Activated CD8-positive, alpha-beta memory T cell treated with anti-CD3 and anti-CD28 coated beads, Interleukin-2, amount 50 U/mL, for 1 hour (primary cell): ENCODE measurements around the gene NT5M.

Experiments
- DNase-seq: peaks from one replicate; pipeline ENCODE4 v3.0.0-alpha.2; 2020; ENCODE audit errors: extremely low read depth

NT5M gene

DNA sequence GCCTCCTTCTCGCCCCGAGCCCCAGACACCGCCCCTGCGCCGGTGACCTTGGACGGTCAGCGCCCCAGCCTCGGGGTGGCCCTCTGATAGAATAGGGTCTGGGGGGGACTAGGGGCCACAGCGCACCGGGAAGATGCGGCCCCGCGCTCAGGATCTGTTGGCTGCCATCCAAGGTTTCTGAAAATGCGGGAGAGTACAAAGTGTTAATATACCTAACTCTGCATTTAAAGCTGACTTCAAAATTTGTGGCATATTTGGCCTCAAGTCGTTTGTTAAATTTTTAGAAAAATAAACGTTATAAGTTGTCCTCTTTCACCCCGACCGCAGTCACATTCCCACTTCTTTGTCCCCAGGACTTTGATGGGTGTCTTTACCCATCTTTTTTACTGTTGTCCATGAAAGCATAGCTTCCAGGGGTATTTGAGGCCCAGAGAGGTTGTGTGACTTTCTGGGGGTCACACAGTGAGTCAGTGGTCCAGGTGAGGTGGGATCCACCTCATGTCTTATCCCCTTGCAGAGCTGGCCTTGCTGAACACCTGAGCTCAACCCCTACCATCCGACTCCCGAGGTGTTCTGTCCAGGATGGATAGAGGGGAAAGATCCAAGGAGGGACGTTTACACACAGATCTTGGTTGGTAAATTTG, 796 bp downstream of the NT5M start:
- DNase-seq = no peak

DNA sequence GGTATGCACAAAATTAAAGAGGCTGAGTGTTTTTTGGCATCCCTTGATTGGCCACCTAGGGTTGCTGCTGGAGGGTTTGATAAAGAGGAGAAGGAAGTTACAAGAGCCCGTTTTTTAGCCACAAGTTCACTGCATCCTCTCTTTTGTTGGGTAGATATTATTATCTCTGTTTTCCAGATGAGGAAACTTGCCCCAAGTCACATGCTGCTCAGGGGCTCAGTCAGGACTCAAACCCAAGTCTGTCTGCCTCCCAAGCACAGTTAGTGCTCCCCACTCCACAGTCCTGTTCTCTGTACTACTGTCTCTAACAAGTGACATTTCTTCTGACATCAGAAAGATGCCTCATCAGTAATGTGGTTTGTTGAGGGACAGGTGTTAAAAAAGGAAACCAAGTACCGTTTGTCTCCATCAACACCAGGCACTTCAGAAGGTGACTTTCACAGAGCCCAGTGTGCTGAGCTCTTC, 1.4 kb downstream of the NT5M start:
- no peak for DNase-seq

DNA sequence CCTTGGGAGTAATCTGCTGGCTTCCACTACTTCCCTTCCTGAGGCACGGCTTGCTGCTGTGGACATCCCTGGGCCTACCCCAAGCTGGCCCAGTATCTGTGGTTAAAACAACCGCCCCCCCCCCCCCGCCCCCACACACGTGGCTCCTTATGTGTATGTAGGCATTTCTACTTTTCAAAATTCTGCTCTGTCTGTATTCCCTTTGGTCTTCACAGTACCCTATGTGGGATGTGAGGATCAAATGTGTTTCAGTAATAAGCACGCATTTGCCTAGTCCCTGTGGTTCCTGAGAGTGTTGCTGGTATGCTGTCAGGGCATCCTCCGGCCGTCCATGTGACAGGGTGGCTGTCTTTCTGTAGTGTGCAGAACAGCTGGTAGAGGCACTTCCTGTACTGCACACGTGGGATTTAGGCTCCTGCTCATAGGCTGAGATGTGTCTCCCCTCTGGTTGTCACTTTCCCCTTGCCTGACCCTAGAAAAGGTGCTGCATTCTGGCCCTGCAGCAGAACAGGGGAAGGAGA, 2.2 kb downstream of the NT5M start:
- DNase-seq = no peak

DNA sequence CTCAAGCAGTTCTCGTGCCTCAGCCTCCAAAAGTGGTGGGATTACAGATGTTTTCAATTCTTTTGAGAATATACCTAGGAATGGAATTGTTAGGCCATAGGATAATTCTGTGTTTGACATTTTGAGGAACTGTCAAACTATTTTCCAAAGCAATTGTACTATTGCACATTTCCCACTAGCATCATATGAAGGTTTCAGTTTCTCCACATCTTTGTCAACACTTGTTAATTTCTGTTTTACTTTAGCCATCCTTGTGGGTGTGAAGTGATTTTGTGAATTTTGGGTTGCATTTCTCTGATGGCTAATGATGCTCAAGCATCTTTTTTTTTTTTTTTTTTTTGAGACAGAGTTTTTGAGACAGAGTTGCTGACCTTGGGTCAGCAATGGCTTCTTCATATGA, 6.2 kb downstream of the NT5M start:
- no peak for DNase-seq

DNA sequence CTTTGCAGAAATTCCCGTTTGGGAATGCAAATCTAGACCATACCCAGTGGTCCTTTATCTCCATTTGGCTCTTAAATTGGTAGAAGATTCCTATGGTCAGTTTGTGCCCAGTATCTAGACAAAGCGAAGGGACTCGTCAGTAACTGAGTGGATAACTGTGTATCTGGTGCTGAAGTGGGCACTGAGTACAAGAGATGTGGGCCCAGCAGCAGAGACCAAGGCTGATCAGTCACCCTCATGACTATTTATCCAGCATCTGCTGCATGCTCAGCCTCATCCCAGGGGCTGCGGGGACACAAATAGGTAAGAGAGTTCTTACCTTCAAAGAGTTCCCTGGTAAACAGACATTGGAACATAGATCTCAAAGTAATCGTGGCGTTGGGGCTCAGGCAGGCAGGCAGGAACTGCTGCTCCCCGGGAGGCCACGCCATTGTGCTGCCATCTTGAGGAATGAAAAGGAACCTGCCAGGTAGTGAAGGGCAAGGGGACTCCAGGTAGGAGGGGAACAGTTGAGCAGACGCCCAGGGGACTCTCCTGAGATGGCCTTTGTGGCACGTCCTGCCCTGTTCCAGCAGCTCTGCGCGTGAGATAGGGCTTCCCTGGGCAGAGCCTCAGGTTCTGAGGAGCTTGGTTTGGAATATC, 10.3 kb downstream of the NT5M start:
- DNase-seq = peak; percentile 47

DNA sequence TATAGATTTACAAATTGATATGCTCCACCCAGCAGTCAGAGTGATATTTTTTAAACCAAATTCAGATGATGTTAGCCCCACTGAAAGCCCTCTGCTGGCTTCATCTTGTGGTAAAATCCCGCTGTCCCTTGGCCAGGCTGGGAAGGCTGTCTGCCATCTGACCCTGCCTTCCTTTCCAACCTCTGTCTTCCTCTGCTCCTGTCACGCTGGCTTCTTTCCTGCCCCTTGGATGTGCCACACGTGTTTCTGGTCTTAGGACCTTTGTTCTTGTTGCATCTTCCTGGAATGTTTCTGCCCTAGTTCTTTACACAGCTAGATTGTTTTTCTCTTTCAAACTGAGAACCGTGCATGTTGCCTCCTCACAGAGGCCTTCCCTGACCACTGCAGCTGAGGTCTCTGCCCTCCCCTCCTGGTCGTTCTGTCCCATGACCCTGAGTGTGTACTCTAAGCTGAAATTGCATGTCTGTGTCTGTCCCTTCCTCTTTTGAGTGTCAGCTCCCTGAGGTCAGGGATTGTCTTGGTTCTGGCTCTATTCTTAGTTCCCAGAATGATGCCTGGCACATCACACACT, 11.4 kb downstream of the NT5M start:
- DNase-seq = no peak

DNA sequence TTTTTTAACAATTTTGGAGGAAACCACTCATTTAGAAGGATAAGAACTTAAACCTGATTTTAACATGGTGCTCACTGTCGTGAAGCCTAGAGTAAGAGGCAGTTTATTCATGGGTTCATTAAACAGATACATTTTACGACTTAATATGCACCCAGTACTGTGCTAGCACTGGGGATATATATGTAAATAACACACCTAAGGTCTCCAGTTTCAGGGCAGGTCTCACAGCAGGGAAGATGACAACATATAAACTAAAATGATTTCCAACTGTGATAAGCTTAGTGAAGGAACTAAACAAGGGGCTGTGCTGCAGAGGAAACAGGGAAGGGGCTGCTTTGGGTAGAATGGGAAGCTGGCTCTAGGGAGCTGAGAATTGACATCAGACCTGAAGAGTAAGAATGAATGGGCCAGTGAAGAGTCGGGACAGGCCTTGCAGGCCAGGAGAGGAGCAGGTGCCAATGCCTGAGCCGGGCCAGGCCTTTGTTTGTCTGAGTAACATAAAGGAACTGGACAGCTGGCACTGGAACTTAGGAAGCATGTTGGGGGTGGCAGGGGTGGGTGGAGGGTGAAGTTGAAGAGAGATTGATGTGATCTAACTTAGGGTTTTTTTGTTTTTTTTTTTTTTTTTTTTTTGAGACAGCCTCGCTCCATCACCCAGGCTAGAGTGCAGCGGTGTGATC, 12.1 kb downstream of the NT5M start:
- no peak for DNase-seq

DNA sequence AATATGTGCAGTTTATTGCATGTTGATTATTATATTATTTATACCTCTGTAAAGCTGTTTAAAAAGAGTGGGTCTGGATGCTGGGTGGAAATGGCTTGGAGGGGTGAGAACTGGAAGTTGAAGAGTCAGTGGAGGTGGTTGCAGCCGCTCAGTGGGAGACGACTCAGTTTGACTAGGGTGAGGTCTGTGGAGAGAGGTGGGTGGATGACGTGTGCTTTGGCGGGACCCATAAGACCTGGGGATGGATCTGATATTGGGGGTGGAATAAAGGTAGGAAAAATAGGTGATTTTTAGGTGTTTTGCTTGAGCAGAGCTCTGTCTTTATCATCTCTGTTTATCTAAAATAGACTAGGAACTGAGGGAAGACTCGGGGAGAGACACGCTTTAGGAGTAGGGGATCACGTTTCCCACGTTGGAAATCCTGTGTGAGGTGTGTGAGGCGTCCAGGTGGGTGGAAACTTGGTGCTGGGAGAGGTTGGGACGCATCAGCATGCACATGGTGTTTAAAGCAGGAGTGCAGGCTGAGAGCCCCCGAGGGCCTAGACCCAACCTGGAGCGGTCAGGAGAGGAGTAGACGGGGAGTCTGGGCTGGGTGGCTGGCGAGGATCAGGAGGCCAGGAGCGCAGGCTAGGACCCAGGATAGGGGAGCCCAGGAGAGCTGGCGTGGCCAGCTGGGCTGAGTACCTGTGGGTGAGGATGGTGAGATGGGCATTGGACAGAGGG, 17.2 kb downstream of the NT5M start:
- DNase-seq = no peak

DNA sequence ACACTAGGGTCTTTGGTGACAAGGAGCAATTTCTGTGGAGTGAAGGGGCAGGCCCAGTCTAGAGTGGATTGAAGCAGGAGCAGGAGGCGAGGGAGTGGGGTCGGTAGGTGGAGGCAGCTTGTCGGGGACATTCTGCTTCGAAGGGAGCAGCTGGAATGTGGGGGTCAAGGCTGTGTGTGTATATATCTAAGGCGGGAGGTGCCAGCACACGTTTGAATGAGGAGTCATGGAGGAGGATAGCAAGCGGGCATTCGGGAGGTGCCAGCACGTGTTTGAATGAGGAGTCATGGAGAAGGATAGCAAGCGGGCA, 17.7 kb downstream of the NT5M start:
- no peak for DNase-seq

DNA sequence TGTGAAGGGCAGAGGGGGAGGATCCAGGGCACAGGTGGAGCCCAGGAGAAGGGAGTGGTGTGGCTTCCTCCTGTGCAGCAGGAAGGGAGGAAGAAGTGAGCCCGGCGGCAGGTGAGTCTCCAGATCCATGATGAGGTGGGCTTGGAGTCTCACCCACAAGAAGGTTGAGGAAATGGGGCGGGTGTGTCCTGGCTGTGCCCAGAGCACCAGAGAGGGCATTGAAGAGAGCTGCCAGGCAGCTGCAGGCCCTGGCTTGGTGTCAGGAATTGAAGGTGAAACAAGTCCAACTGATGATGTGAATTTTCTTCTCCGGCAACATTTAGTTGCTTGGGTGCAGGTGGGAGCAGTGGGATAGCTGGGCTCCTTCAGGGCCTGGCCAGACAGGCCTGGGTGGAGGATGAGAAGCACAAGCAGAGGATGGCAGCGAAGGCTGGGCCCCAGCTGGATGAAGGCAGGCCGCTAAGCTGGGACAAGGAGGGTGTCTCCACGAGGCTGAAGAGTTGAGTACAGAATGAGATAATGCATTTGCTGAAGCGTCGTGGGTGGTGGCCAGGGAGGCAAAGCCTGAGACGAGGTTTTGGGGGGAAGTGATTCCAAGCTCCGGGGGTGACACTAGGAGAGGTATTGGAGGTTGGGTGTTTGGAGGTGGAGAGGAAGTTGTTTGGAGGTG, 18.3 kb downstream of the NT5M start:
- no peak for DNase-seq

DNA sequence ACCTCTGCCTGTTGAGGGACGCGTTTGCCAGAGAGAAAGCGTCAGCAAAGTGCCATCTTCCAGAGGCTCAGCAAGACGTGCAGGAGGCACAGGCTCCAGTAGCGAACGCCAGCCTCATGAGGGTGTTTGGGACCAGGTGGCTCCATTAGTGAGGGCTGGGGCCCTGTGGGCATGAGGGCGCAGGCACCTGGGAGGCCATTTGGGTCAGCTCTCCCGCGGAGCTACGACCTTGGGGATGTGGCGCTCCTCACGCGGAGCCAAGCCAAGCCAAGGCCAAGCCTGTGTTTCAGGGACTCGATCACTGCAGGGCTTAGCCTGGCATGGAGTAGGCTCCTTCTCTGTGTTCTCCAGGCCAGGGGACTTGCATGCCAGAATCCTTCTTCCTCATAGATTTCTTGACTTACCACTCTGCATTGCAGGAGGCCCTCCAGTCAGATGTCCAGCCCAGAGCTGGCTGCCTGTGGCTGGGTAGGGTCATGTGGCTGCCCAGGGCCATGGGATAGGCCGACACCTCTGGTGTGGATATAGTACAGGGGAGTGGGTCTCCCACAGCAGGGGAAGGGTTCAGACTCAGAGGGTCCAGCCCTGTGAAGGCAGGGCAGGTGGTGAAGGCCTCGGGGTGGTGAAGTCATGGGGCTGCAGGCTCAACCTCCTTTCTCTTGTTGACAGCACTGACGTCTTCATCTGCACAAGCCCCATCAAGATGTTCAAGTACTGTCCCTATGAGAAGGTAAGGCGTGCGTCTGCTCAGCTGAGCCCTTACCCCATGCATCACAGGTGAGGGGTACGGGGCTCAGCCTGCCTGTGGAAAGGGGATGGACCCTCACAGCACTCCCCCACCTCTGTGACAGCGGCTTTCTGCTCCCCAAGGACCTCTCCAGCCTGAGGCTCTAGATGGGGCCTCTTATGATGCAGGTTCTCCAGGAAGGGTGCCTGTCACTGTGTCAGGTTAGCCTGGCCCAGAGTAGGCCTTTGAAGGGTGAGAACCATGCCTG, 19.6 kb downstream of the NT5M start:
- no peak for DNase-seq

DNA sequence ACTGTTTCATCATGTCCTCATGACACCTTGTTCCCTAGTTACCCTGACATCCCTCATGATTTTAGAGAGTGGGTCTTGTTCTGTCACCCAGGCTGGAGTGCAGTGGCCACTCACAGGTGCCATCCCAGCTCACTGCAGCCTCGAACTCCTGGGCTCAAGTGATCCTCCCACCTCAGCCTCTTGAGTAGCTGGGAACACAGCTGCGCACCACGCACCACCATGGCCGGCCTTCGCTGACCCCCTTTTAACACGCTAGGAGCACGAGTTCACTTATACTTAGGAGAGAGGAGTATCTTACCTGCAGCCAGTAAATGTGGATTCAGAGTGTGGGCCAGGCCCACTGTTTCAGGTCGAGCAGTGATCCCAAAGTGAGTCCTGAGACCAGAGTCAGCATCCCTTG, 21.4 kb downstream of the NT5M start:
- no peak for DNase-seq

DNA sequence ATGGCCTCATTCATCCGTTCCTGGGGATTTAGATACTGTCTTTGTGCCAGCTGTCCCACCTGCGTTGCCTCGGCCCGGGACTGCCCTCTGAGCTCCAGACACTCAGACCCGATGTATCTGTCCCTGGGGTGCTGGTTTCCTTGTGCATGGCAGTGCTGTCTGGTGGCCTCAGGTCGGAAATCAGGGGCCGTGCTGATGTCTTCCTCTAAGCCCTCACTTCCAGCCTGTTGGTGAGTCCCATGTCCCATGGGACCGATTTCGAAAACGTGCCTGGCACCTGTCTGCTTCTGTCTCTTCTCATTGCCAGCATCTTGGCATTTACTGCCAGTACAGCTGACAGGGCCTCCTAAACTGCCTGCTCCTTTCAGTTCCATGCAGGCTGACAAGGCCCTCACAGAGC, 22.1 kb downstream of the NT5M start:
- no peak for DNase-seq

DNA sequence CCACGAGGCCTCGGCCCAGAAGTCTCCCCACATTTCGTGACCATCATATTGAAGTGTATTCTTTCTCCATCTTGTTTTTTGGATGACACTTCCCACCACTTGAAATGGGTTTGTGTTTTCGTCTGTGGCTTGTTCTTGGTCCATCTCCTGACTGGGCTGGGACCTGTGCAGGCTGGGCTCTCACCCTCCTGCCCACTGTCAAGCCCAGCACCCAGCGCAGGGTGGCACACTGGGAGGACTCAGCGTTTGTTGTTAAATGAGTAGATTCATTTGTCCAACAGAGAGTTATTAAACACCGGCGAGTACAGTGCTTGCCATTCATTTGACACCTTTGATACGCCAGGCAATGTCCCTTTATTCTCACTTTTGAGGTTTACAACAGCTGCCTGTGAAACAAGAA, 22.6 kb downstream of the NT5M start:
- no peak for DNase-seq

DNA sequence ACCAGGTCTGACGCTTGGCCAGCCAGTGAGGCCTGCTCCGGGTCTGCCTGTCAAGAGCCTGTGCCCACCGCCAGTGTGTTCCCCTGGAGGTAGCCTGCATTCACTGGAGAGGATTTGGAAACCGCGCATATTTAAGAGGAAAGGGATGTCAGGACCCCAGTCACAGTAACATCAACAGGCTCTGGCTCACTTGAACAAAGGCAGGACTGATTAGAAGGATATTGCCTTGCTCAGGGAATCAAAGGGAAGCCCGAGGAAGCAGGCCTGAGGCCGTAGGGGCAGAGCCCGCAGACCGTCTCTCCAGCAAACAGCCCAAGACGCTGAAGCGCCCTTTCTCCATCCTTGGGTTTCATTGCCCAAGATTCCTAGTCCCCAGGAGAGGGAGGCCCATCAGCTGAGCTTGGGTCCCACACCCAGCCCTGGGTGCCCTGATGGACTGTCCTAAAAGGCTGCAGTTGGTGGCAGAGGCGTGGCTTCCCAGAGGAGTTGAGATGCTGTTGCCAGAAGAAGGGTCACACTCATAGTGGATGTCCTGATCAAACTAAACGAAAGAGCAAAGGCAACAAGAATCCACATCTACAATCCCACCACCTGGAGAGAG, 23.2 kb downstream of the NT5M start:
- DNase-seq = no peak

DNA sequence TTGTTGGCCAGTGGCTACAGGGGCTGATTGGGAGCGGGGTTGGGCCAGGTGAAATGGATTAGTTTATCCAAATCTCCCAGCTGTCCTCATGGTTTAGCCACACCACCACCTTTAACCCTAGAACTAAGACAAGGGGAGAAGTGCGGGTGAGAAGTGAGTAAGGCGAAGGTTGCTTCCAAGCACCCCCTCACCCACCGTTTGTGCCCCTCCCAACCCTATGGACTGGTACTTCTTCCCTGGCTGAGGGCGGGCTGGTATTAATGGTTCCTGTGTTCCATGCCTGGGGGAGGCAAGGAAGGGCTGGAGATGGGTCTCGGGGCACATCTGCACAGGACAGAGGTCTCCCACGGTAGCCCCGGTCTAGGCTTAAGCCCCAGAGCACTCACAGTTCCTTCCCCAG, 25.1 kb downstream of the NT5M start:
- DNase-seq = no peak

DNA sequence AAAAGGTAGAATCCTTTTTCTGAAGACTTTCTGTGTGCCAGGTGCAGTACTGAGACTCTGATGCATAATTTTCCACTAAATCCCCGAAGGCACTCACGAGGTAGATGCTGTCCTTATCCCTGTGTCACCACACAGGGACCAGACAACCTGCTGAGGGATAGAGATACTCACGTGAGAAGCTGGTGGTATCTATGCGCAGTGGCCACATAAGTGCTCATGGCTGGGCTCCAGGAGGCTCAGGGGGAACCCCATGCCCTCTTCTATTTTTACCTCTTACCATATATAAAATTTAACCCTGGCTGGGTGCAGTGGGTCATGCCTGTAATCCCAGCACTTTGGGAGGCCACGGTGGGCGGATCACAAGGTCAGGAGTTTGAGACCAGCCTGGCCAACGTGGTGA, 38.3 kb downstream of the NT5M start:
- DNase-seq = no peak

DNA sequence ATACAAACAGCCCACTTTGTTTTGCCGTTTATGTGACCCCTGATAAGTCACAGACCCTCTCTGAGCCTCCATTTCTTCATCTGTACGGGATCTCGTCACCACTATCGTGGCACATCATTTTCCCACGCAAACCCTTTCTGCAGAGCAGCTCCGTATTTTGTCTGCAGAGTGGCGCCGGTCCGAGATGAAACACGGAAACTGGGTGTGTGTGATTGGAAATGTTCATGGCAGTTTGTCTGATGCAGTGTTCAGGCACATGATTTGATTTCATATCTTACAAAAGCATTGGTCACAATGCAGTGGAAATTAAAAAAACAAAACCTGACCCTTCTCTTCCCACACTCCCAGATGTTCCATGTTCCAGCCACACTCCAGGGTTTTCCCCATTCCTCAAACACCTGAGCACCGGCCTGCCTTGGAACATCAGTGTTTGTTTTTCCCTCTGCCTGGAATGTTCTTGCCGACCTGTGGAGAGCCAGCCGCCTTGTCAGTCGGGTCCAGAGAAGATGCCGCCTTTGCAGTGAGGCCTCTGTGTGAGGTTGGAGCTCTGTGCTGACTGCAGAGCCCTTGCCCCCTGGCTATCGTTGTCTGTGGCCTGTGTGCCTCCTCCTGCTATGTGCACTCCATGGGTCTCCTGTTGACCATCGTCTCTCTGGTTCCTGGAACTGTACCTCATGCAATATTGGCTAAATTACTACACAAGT, 39.2 kb downstream of the NT5M start:
- no peak for DNase-seq

DNA sequence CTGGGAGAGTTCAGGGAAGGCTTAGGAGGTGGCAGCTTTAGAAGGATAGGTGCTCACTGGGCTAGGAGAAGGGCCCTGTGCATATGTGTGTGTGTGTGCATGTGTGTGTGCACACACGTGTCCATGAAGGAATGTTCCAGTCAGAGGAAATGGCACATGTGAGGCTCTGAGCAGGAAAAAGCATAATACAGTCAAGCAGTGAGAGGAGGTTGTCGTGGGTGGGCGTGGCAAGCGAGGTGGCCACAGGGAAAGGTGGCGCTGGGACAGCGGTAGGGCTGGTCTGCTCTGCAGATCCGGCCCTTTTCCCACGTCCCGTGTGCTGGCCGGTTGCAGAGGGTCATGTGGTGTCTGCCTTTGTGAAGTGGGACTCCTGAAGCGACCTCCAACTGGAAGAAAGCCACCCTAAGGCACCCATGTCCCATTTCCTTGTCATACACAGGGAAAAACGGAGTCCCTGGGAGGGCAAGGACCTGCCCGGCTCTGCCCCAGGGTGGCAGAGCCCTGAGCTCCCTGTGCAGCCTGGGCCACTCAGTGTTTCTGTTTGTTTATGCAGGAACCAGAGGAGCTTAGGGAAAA, 40.1 kb downstream of the NT5M start:
- no peak for DNase-seq
